IMR-90 (cell line): ENCODE results near the gene PPP1R2. TPM values are rescaled to one million over a fixed set of nuclear protein-coding genes. Genes with fewer than 3 reads are reported as not detected.

Experiments used
- ATAC-seq: fragments of 200-7000 bp; cut with Tn5 transposase; 2 replicates; pipeline ENCODE4 v1.9.1; 2020; ENCODE audit warnings: low read depth, mild to moderate bottlenecking, moderate library complexity
- BruUV-seq: library from RNA; stranded (reverse); fragments of 400-500 nt; replicated peaks from 2 replicates; lab custom pipeline; 2021; lab: Mats Ljungman, UMichigan
- CTCF ChIA-PET: fragments of 300-600 bp; formaldehyde crosslinking; extraction: SDS; loops from one replicate; lab custom pipeline; 2021; ENCODE audit warnings: antibody characterized with exemption; lab: Yijun Ruan, JAX
- POLR2A ChIA-PET: fragments of 300-600 bp; sonication (Branson Sonifier 250); formaldehyde crosslinking; loops from one replicate; lab custom pipeline; 2022; ENCODE audit warnings: antibody characterized with exemption; ENCODE audit not compliant: unreplicated experiment; lab: Charles Lee
- DNase-seq: peaks from one replicate; pipeline ENCODE4 v3.0.0; 2013
- H2AFZ ChIP-seq: replicated peaks from 2 replicates; pipeline ENCODE3; 2013; ENCODE audit warnings: low read length, mild to moderate bottlenecking; ENCODE audit not compliant: poor library complexity
- H2AK5ac ChIP-seq: 2 replicates; pipeline ENCODE4 v1.6.1; 2013; ENCODE audit warnings: low read depth, low read length, inconsistent platforms
- H2AK9ac ChIP-seq: replicated peaks from 2 replicates; pipeline ENCODE3; 2013; ENCODE audit warnings: mild to moderate bottlenecking, low read depth, low read length, moderate library complexity; ENCODE audit not compliant: poor library complexity
- H2BK120ac ChIP-seq: 2 replicates; pipeline ENCODE4 v1.6.1; 2013; ENCODE audit warnings: low read depth, low read length, inconsistent platforms
- H2BK15ac ChIP-seq: 3 replicates; pipeline ENCODE4 v1.6.1; 2013; ENCODE audit warnings: low read depth, low read length, inconsistent platforms
- H2BK20ac ChIP-seq: 2 replicates; pipeline ENCODE4 v1.6.1; 2013; ENCODE audit warnings: low read depth, mild to moderate bottlenecking, inconsistent platforms, low read length, moderate library complexity
- H2BK5ac ChIP-seq: 2 replicates; pipeline ENCODE4 v1.6.1; 2013; ENCODE audit warnings: mild to moderate bottlenecking, low read depth, low read length, inconsistent platforms; ENCODE audit not compliant: poor library complexity, severe bottlenecking
- H3K14ac ChIP-seq: replicated peaks from 2 replicates; pipeline ENCODE4 v1.6.1; 2013; ENCODE audit warnings: low read depth, low read length, inconsistent platforms
- H3K18ac ChIP-seq: 2 replicates; pipeline ENCODE4 v1.6.1; 2013; ENCODE audit warnings: low read depth, low read length, control low read depth
- H3K23ac ChIP-seq: 2 replicates; pipeline ENCODE4 v1.6.1; 2013; ENCODE audit warnings: low read depth, low read length, inconsistent platforms
- H3K27ac ChIP-seq: 2 replicates; pipeline ENCODE4 v1.5.1; 2013; ENCODE audit warnings: mild to moderate bottlenecking, control low read depth, low read length; ENCODE audit not compliant: insufficient read depth
- H3K27me3 ChIP-seq: 2 replicates; pipeline ENCODE4 v1.6.1; 2013; ENCODE audit warnings: low read length; ENCODE audit not compliant: control insufficient read depth, insufficient read depth
- H3K36me3 ChIP-seq: 2 replicates; pipeline ENCODE4 v1.6.1; 2013; ENCODE audit warnings: low read length, mixed read lengths; ENCODE audit not compliant: control insufficient read depth, insufficient read depth
- H3K4ac ChIP-seq: 2 replicates; pipeline ENCODE4 v1.6.1; 2013; ENCODE audit warnings: low read depth, low read length, inconsistent platforms
- H3K4me1 ChIP-seq: 2 replicates; pipeline ENCODE4 v1.6.1; 2013; ENCODE audit warnings: low read length, mixed read lengths; ENCODE audit not compliant: control insufficient read depth, insufficient read depth
- H3K4me2 ChIP-seq: 2 replicates; pipeline ENCODE4 v1.6.1; 2013; ENCODE audit warnings: low read depth, mild to moderate bottlenecking, control low read depth, low read length, moderate library complexity
- H3K4me3 ChIP-seq: 2 replicates; pipeline ENCODE4 v1.5.1; 2013; ENCODE audit warnings: low read depth, mild to moderate bottlenecking, control low read depth, low read length, moderate library complexity; ENCODE audit not compliant: insufficient read depth
- H3K56ac ChIP-seq: 2 replicates; pipeline ENCODE4 v1.6.1; 2013; ENCODE audit warnings: low read length, inconsistent platforms; ENCODE audit not compliant: insufficient read depth; ENCODE audit errors: extremely low read depth
- H3K79me1 ChIP-seq, 2 experiments: 2 replicates each; pipeline ENCODE4 v1.6.1; 2013; ENCODE audit warnings: low read length in 2 of 2, inconsistent platforms in 1 of 2, low read depth in 1 of 2
- H3K9ac ChIP-seq: 2 replicates; pipeline ENCODE4 v1.6.1; 2013; ENCODE audit warnings: low read depth, low read length, control low read depth
- H3K9me1 ChIP-seq: 2 replicates; pipeline ENCODE4 v1.6.1; 2013; ENCODE audit warnings: low read length, inconsistent platforms; ENCODE audit not compliant: insufficient read depth
- H3K9me3 ChIP-seq: 2 replicates; pipeline ENCODE4 v1.6.1; 2013; ENCODE audit warnings: low read length; ENCODE audit not compliant: control insufficient read depth, insufficient read depth
- H4K20me1 ChIP-seq: 2 replicates; pipeline ENCODE4 v1.6.1; 2013; ENCODE audit warnings: low read length, inconsistent platforms; ENCODE audit not compliant: insufficient read depth
- H4K5ac ChIP-seq: 2 replicates; pipeline ENCODE4 v1.6.1; 2013; ENCODE audit warnings: mild to moderate bottlenecking, low read depth, low read length, control low read depth
- H4K8ac ChIP-seq, 2 experiments: 2 replicates each; pipeline ENCODE4 v1.6.1; 2013; ENCODE audit warnings: low read depth in 2 of 2, low read length in 2 of 2, control low read depth in 1 of 2, inconsistent platforms in 1 of 2
- H4K91ac ChIP-seq: 2 replicates; pipeline ENCODE4 v1.6.1; 2013; ENCODE audit warnings: low read depth, low read length, inconsistent platforms; ENCODE audit not compliant: insufficient read depth
- BHLHE40 ChIP-seq: fragments of 150-350 bp; IDR thresholded peaks from 2 replicates; pipeline ENCODE4 v1.6.1; 2016; ENCODE audit warnings: mild to moderate bottlenecking, low read depth, low read length
- CEBPB ChIP-seq: IDR thresholded peaks from 2 replicates; pipeline ENCODE4 v1.6.1; 2012; ENCODE audit warnings: low read depth, low read length, improper control_type of control experiment
- CHD1 ChIP-seq: IDR thresholded peaks from 2 replicates; pipeline ENCODE4 v1.6.1; 2012; ENCODE audit warnings: low read depth, low read length, improper control_type of control experiment
- FOS ChIP-seq: fragments of 150-350 bp; IDR thresholded peaks from 2 replicates; pipeline ENCODE4 v1.6.1; 2016; ENCODE audit warnings: low read depth, low read length
- MAFK ChIP-seq: IDR thresholded peaks from 2 replicates; pipeline ENCODE4 v1.6.1; 2012; ENCODE audit warnings: low read depth, low read length, improper control_type of control experiment
- MAZ ChIP-seq: IDR thresholded peaks from 2 replicates; pipeline ENCODE4 v1.6.1; 2012; ENCODE audit warnings: low read depth, mild to moderate bottlenecking, low read length, improper control_type of control experiment, moderate library complexity, borderline replicate concordance
- MXI1 ChIP-seq: IDR thresholded peaks from 2 replicates; pipeline ENCODE4 v1.6.1; 2012; ENCODE audit warnings: low read depth, mild to moderate bottlenecking, low read length, moderate library complexity, borderline replicate concordance
- NFE2L2 ChIP-seq: fragments of 150-350 bp; IDR thresholded peaks from 2 replicates; pipeline ENCODE4 v1.6.1; 2016; ENCODE audit warnings: low read depth, mild to moderate bottlenecking, low read length
- POLR2A ChIP-seq: IDR thresholded peaks from 2 replicates; pipeline ENCODE4 v1.6.1; 2012; ENCODE audit warnings: mild to moderate bottlenecking, low read depth, low read length
- RAD21 ChIP-seq: IDR thresholded peaks from 2 replicates; pipeline ENCODE4 v1.6.1; 2012; ENCODE audit warnings: low read length, improper control_type of control experiment
- RCOR1 ChIP-seq: IDR thresholded peaks from 2 replicates; pipeline ENCODE4 v1.6.1; 2012; ENCODE audit warnings: mild to moderate bottlenecking, low read length, improper control_type of control experiment; ENCODE audit not compliant: insufficient replicate concordance
- RFX5 ChIP-seq: IDR thresholded peaks from 2 replicates; pipeline ENCODE4 v1.8.0; 2012; ENCODE audit warnings: low read depth, mild to moderate bottlenecking, low read length, moderate library complexity
- SMC3 ChIP-seq: fragments of 150-350 bp; IDR thresholded peaks from 2 replicates; pipeline ENCODE4 v1.6.1; 2016; ENCODE audit warnings: low read depth, mild to moderate bottlenecking, antibody characterized with exemption, low read length, moderate library complexity
- WGBS, 2 experiments: methylation state at CpG; one replicate each; pipeline versions ENCODE4 v1.1.5 to v1.1.7; 2013; ENCODE audit warnings: missing lambda C conversion rate in 2 of 2; ENCODE audit not compliant: insufficient read length in 1 of 2; ENCODE audit errors: extremely low coverage in 2 of 2; 5-methylcytosine and 5-hydroxymethylcytosine counted together
- dilution Hi-C: fragments of 300-500 bp; cut with HindIII; formaldehyde crosslinking; loops from one replicate; pipeline ENCODE4 v1.14.3; 2018; ENCODE audit warnings: low sequenced_read_pairs; ENCODE audit not compliant: unreplicated experiment
- in situ Hi-C: fragments of 300-500 bp; cut with MboI; formaldehyde crosslinking; loops from 3 replicates; pipeline ENCODE4 v1.14.3; 2019; ENCODE audit warnings: low sequenced_read_pairs, inconsistent platforms, mixed read lengths
- intact Hi-C: fragments of 100-400 bp; cut with micrococcal nuclease; formaldehyde crosslinking; loops from 2 replicates; pipeline ENCODE4 v1.10.0; 2022
- polyA plus RNA-seq, 3 experiments: library from polyadenylated mRNA; depleted of rRNA; stranded (reverse); fragments of >200 nt; gene quantifications; 2 replicates each; pipeline ENCODE4 v1.2.3, GENCODE V29; 2012; ENCODE audit warnings: low replicate concordance in 1 of 3
- total RNA-seq: library from RNA; depleted of rRNA; stranded (reverse); fragments of >200 nt; gene quantifications from 2 replicates; pipeline ENCODE4 v1.2.3, GENCODE V29; 2012
- TF ChIP-seq, protein P1 (sequence below): fragments of 150-350 bp; IDR thresholded peaks from 2 replicates; pipeline ENCODE4 v1.6.1; 2016; ENCODE audit warnings: low read depth, mild to moderate bottlenecking, low read length, moderate library complexity, borderline replicate concordance
- TF ChIP-seq, protein P2 (sequence below): conservative IDR thresholded peaks from 2 replicates; pipeline ENCODE4 v1.5.1; 2012; ENCODE audit warnings: mild to moderate bottlenecking, low read depth, low read length, improper control_type of control experiment
- TF ChIP-seq, protein P3 (sequence below): fragments of 150-350 bp; IDR thresholded peaks from 2 replicates; pipeline ENCODE4 v1.6.1; 2017; ENCODE audit warnings: mild to moderate bottlenecking, antibody characterized with exemption, low read length, low read depth

The PPP1R2 gene
- total and polyA plus RNA-seq, 2 of the 4 experiments (the other 2 are of a cell fraction) = 9.2 to 36.0 TPM

DNA sequence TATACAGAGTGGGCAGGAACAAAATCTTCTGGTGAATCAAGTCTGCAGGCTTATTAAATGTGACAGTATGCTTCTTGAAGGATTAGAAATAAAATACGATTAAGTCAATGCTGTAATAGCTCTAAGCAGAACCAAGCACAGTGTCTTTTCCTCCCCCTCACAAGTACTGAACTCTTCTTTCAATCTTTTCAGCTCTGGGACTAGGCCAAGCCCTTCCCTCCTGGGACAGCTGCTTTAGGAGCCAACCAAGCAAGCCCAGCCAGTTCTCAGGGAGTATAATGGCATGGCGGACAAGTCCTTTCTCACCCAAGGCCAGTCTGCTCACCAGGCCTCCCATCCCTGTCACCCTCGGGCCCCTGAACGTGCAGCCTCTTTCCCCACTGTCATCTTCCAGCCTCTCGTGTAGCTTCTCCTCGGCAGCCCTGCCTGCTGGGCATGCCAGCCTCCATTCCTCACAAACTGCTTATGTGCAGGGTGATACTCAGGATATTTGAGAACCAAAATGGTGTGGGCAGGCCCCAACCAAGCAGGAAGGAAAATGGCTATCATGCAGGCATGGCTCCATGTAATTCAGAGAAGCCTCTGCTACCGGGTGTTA is 8.4 kb upstream of the PPP1R2 start:
- no peak overlapping the region for H3K4me3 ChIP-seq
- no peaks in the 10 kb centered on the region for H3K9me1 ChIP-seq
- H2AK5ac ChIP-seq = no peak overlapping the region
- H2BK5ac ChIP-seq = no peak overlapping the region
- H4K20me1 ChIP-seq = no peaks in the 10 kb centered on the region
- H4K91ac ChIP-seq = no peak overlapping the region
- ATAC-seq = no peak
- no peak overlapping the region for H3K4me2 ChIP-seq
- no peaks in the 10 kb centered on the region for H3K79me1 ChIP-seq
- H3K9me3 ChIP-seq = no peaks in the 10 kb centered on the region
- H3K56ac ChIP-seq = no peak overlapping the region
- peaks cover 25% of the 10 kb centered on the region for H3K27me3 ChIP-seq
- intact Hi-C loops (no loop called here), in situ Hi-C loops (no loop called here), dilution Hi-C loops (no loop called here)
- H2BK15ac ChIP-seq = no peak overlapping the region
- no peak overlapping the region for H3K9ac ChIP-seq
- no peak overlapping the region for H3K23ac ChIP-seq
- no peak overlapping the region for H3K18ac ChIP-seq
- no peak overlapping the region for H4K5ac ChIP-seq
- H3K14ac ChIP-seq = no peak overlapping the region
- no peak overlapping the region for H2AFZ ChIP-seq
- H3K4ac ChIP-seq = no peak overlapping the region
- WGBS, 2 experiments = no CpG with 5 or more reads among the region's 7 CpGs
- no peak for DNase-seq
- CTCF ChIA-PET = no interaction called here
- no peak for TF ChIP-seq BHLHE40
- TF ChIP-seq, protein P1, sequence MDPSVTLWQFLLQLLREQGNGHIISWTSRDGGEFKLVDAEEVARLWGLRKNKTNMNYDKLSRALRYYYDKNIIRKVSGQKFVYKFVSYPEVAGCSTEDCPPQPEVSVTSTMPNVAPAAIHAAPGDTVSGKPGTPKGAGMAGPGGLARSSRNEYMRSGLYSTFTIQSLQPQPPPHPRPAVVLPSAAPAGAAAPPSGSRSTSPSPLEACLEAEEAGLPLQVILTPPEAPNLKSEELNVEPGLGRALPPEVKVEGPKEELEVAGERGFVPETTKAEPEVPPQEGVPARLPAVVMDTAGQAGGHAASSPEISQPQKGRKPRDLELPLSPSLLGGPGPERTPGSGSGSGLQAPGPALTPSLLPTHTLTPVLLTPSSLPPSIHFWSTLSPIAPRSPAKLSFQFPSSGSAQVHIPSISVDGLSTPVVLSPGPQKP = no peak
- TF ChIP-seq, protein P2, sequence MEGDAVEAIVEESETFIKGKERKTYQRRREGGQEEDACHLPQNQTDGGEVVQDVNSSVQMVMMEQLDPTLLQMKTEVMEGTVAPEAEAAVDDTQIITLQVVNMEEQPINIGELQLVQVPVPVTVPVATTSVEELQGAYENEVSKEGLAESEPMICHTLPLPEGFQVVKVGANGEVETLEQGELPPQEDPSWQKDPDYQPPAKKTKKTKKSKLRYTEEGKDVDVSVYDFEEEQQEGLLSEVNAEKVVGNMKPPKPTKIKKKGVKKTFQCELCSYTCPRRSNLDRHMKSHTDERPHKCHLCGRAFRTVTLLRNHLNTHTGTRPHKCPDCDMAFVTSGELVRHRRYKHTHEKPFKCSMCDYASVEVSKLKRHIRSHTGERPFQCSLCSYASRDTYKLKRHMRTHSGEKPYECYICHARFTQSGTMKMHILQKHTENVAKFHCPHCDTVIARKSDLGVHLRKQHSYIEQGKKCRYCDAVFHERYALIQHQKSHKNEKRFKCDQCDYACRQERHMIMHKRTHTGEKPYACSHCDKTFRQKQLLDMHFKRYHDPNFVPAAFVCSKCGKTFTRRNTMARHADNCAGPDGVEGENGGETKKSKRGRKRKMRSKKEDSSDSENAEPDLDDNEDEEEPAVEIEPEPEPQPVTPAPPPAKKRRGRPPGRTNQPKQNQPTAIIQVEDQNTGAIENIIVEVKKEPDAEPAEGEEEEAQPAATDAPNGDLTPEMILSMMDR = no peak
- no peak for TF ChIP-seq RAD21
- no peak for TF ChIP-seq FOS
- TF ChIP-seq MXI1 = no peak
- TF ChIP-seq POLR2A = no peak
- TF ChIP-seq CEBPB = no peak
- TF ChIP-seq, protein P3, sequence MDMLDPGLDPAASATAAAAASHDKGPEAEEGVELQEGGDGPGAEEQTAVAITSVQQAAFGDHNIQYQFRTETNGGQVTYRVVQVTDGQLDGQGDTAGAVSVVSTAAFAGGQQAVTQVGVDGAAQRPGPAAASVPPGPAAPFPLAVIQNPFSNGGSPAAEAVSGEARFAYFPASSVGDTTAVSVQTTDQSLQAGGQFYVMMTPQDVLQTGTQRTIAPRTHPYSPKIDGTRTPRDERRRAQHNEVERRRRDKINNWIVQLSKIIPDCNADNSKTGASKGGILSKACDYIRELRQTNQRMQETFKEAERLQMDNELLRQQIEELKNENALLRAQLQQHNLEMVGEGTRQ = no peak
- no peak for TF ChIP-seq CHD1
- no peak for TF ChIP-seq MAZ
- no peak for TF ChIP-seq MAFK
- no peak for TF ChIP-seq RFX5
- no peak for TF ChIP-seq SMC3
- TF ChIP-seq NFE2L2 = no peak
- no peak for TF ChIP-seq RCOR1
- no peaks in the 10 kb centered on the region for H3K36me3 ChIP-seq
- POLR2A ChIA-PET = no interaction called here
- H3K4me1 ChIP-seq = no peaks in the 10 kb centered on the region
- no peak overlapping the region for H4K8ac ChIP-seq
- H2BK120ac ChIP-seq = no peak overlapping the region
- no peak overlapping the region for H3K27ac ChIP-seq
- H2BK20ac ChIP-seq = no peak overlapping the region
- BruUV-seq = no TSS peak
- no peak overlapping the region for H2AK9ac ChIP-seq
